ENCODE measurements around the gene FAM168A. TPM values are rescaled to one million over a fixed set of nuclear protein-coding genes. Genes with fewer than 3 reads are reported as not detected.
A peak's percentile ranks its signal among the peaks of the same experiment; 100 is the strongest.

The FAM168A gene
- total RNA-seq, 1 donor from 2014 or later: 50.8 TPM

- H3K4me3 Mint-ChIP-seq (ENCODE audit: low read depth): no peak overlapping the region
- peak; percentile 58 for DNase-seq (ENCODE audit: low spot score, unreplicated experiment)
- H3K9me3 Mint-ChIP-seq (ENCODE audit: low read depth): no peaks in the 10 kb centered on the region
- H3K4me1 Mint-ChIP-seq (ENCODE audit: low read depth): no peaks in the 10 kb centered on the region
- H3K27me3 Mint-ChIP-seq: no peaks in the 10 kb centered on the region
- no peaks in the 10 kb centered on the region for H3K36me3 Mint-ChIP-seq (ENCODE audit: insufficient read depth)
- no peak overlapping the region for H3K27ac Mint-ChIP-seq
- TF ChIP-seq, protein P1, sequence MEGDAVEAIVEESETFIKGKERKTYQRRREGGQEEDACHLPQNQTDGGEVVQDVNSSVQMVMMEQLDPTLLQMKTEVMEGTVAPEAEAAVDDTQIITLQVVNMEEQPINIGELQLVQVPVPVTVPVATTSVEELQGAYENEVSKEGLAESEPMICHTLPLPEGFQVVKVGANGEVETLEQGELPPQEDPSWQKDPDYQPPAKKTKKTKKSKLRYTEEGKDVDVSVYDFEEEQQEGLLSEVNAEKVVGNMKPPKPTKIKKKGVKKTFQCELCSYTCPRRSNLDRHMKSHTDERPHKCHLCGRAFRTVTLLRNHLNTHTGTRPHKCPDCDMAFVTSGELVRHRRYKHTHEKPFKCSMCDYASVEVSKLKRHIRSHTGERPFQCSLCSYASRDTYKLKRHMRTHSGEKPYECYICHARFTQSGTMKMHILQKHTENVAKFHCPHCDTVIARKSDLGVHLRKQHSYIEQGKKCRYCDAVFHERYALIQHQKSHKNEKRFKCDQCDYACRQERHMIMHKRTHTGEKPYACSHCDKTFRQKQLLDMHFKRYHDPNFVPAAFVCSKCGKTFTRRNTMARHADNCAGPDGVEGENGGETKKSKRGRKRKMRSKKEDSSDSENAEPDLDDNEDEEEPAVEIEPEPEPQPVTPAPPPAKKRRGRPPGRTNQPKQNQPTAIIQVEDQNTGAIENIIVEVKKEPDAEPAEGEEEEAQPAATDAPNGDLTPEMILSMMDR (IDR thresholded peaks at IDR 0.05; ENCODE audit: unreplicated experiment): peak; percentile 78
These were observed 204.2 kb downstream of the FAM168A start for GRCh38 chr11:73393479-73394415.

DNA sequence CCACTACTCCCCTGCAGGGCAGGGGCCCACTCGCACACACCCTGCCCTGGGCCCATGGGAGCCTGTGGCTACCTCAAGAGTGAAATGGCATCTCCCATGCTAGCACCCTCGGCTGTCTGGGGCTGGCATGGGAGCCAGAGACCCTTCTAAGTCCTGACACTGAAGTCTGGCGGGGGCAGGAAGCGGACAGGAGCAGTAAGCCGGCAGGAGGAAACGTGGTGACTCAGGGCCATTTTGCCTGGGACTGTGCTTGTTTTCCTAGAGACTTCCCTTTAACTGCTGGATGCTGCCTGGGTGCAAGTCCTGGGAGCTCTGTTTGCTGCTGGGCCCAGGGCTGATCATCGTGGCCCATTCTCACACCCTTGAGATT, 204.9 kb downstream of the FAM168A start:
- Mint-ChIP-seq H3K4me1 (ENCODE audit: low read depth) (peaks cover 1% of the 10 kb centered on the region), H3K9me3 (ENCODE audit: low read depth) (no peaks in the 10 kb centered on the region), H3K36me3 (ENCODE audit: insufficient read depth) (no peaks in the 10 kb centered on the region), H3K27ac (no peak overlapping the region), H3K4me3 (ENCODE audit: low read depth) (no peak overlapping the region), H3K27me3 (no peaks in the 10 kb centered on the region)
- no peak for DNase-seq (ENCODE audit: low spot score, unreplicated experiment)
- TF ChIP-seq, protein P1 (IDR thresholded peaks at IDR 0.05; ENCODE audit: unreplicated experiment): no peak

GRCh38 chr11:73392108-73393010, 205.6 kb downstream of the FAM168A start:
- TF ChIP-seq, protein P1 (IDR thresholded peaks at IDR 0.05; ENCODE audit: unreplicated experiment): no peak
- Mint-ChIP-seq H3K9me3 (ENCODE audit: low read depth) (no peaks in the 10 kb centered on the region), H3K27ac (no peak overlapping the region), H3K27me3 (no peaks in the 10 kb centered on the region), H3K4me3 (ENCODE audit: low read depth) (no peak overlapping the region), H3K36me3 (ENCODE audit: insufficient read depth) (no peaks in the 10 kb centered on the region), H3K4me1 (ENCODE audit: low read depth) (peaks cover 4% of the 10 kb centered on the region)
- DNase-seq (ENCODE audit: low spot score, unreplicated experiment): no peak

GRCh38 chr11:73391665-73392064, 206.2 kb downstream of the FAM168A start:
- Mint-ChIP-seq H3K9me3 (ENCODE audit: low read depth) (no peaks in the 10 kb centered on the region), H3K27ac (no peak overlapping the region), H3K36me3 (ENCODE audit: insufficient read depth) (no peaks in the 10 kb centered on the region), H3K27me3 (no peaks in the 10 kb centered on the region), H3K4me1 (ENCODE audit: low read depth) (peaks cover 4% of the 10 kb centered on the region), H3K4me3 (ENCODE audit: low read depth) (no peak overlapping the region)
- TF ChIP-seq, protein P1 (IDR thresholded peaks at IDR 0.05; ENCODE audit: unreplicated experiment): no peak
- DNase-seq (ENCODE audit: low spot score, unreplicated experiment): no peak
